Esophagus muscularis mucosa (tissue), 3 donors: ENCODE results near the gene HNRNPA2B1.

ENCODE experiments used
- POLR2A ChIP-seq: fragments of 450-650 bp; IDR thresholded peaks from one replicate; pipeline ENCODE4 v1.6.1; 2017; ENCODE audit warnings: antibody characterized with exemption, moderate library complexity, mild to moderate bottlenecking, low read depth
- POLR2AphosphoS5 ChIP-seq, 2 donors: sonication (generic); formaldehyde crosslinking; IDR thresholded peaks; one replicate each; pipeline ENCODE4 v1.6.1; 2017; ENCODE audit warnings: antibody characterized with exemption in 2 of 2
- TF ChIP-seq, protein P1 (sequence below), 3 experiments: fragments of 200-600 bp in 2 of 3; fragments of 450-650 bp in 1 of 3; sonication (generic) in 2 of 3; IDR thresholded peaks; one replicate each; pipeline ENCODE4 v1.5.1; 2017 to 2019; ENCODE audit warnings: antibody characterized with exemption in 3 of 3, mild to moderate bottlenecking in 2 of 3, moderate library complexity in 1 of 3

DNA sequence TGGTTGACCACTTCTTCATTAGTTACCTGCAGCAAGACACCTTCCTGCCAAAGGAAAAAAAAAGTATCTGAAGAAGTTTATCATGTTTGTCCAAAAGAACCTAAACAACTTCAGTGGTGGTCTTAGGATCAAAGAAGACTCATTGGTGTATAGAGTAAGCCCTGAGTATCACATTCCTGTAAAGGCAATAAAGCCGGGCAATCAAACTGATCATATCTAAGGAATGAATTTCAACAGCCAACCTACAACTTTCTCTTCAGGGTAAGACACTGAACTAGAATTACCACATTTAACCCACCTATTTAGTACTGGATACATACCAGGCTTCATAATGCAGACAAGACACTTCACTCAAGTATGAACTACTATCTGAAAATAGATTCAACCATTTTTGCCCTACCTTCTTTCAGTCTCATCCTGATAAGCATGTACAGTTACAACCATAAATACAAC, 10.1 kb downstream of the HNRNPA2B1 start:
- TF ChIP-seq, protein P1, sequence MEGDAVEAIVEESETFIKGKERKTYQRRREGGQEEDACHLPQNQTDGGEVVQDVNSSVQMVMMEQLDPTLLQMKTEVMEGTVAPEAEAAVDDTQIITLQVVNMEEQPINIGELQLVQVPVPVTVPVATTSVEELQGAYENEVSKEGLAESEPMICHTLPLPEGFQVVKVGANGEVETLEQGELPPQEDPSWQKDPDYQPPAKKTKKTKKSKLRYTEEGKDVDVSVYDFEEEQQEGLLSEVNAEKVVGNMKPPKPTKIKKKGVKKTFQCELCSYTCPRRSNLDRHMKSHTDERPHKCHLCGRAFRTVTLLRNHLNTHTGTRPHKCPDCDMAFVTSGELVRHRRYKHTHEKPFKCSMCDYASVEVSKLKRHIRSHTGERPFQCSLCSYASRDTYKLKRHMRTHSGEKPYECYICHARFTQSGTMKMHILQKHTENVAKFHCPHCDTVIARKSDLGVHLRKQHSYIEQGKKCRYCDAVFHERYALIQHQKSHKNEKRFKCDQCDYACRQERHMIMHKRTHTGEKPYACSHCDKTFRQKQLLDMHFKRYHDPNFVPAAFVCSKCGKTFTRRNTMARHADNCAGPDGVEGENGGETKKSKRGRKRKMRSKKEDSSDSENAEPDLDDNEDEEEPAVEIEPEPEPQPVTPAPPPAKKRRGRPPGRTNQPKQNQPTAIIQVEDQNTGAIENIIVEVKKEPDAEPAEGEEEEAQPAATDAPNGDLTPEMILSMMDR (IDR thresholded peaks at IDR 0.05) = no peak
- TF ChIP-seq POLR2AphosphoS5 (IDR thresholded peaks at IDR 0.05) (no peak), POLR2A (no peak)
